ENCODE results near the gene CEP112.

DNA sequence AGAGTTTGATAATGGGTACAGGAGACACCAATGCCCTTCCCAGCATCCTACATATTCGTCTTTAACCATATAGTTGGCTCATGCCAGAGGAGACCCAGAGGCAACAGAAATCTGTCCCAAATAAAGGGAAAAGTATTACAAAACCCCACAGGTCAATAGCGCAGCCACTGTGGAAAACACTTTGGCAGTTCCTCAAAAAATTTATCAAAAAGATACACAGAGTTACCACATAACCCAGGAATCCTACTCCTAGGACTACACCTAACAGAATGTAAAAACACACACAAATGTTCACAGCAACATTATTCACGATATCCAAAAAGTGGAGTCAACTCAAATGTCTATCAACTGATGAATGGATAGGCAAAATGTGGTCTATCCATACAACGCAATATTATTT is 135.8 kb downstream of the CEP112 start:
- TF ChIP-seq, protein P1, sequence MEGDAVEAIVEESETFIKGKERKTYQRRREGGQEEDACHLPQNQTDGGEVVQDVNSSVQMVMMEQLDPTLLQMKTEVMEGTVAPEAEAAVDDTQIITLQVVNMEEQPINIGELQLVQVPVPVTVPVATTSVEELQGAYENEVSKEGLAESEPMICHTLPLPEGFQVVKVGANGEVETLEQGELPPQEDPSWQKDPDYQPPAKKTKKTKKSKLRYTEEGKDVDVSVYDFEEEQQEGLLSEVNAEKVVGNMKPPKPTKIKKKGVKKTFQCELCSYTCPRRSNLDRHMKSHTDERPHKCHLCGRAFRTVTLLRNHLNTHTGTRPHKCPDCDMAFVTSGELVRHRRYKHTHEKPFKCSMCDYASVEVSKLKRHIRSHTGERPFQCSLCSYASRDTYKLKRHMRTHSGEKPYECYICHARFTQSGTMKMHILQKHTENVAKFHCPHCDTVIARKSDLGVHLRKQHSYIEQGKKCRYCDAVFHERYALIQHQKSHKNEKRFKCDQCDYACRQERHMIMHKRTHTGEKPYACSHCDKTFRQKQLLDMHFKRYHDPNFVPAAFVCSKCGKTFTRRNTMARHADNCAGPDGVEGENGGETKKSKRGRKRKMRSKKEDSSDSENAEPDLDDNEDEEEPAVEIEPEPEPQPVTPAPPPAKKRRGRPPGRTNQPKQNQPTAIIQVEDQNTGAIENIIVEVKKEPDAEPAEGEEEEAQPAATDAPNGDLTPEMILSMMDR (IDR thresholded peaks at IDR 0.05) = no peak
- TF ChIP-seq POLR2A (IDR thresholded peaks at IDR 0.05) = no peak

Measured in testis (tissue), 2 donors.